Amniotic epithelial cell (primary cell): ENCODE measurements around the gene EIF2B1.
A peak's percentile ranks its signal among the peaks of the same experiment; 100 is the strongest.
"Not testable (repeated sequence)": the region's sequence is repeated elsewhere in the genome, so short reads cannot be mapped to it uniquely, and the experiment has no call there.

Source experiments
- DNase-seq: peaks from one replicate; pipeline ENCODE4 v3.0.0-alpha.2; 2010; ENCODE audit warnings: low read depth

EIF2B1 gene

GRCh38 chr12:123617580-123617979 lies 15.9 kb downstream of the EIF2B1 start:
- DNase-seq = no peak

- no peak for DNase-seq
These were observed 16.3 kb downstream of the EIF2B1 start for GRCh38 chr12:123617144-123617543.

GRCh38 chr12:123614531-123614930 lies 19.0 kb downstream of the EIF2B1 start:
- DNase-seq = no peak

- no peak for DNase-seq
These were observed 19.4 kb downstream of the EIF2B1 start for GRCh38 chr12:123614110-123614509.

- no peak for DNase-seq
These were observed 25.3 kb downstream of the EIF2B1 start for GRCh38 chr12:123608182-123608581.

- DNase-seq = peak; percentile 72
These were observed 25.7 kb downstream of the EIF2B1 start for GRCh38 chr12:123607756-123608155.

- not testable (repeated sequence) for DNase-seq
These were observed 30.0 kb downstream of the EIF2B1 start for GRCh38 chr12:123603495-123603894.

- DNase-seq = peak; percentile 40
These were observed 30.8 kb downstream of the EIF2B1 start for GRCh38 chr12:123602651-123603195.

GRCh38 chr12:123601602-123602489 lies 31.6 kb downstream of the EIF2B1 start, which contains the start of gene DDX55:
Gene DDX55 (plus strand): TSS chr12:123602099. CDS start chr12:123602149, 50 bp downstream.
- DNase-seq = peak; percentile 72

GRCh38 chr12:123599721-123600120 lies 33.8 kb downstream of the EIF2B1 start:
- no peak for DNase-seq

GRCh38 chr12:123599310-123599709 lies 34.2 kb downstream of the EIF2B1 start:
- no peak for DNase-seq

- no peak for DNase-seq
These were observed 35.0 kb downstream of the EIF2B1 start for GRCh38 chr12:123598522-123598921.

GRCh38 chr12:123597100-123597499 lies 36.4 kb downstream of the EIF2B1 start:
- no peak for DNase-seq

- DNase-seq = peak; percentile 26
These were observed 37.8 kb downstream of the EIF2B1 start for GRCh38 chr12:123595729-123596128.

GRCh38 chr12:123591702-123592481 lies 41.6 kb downstream of the EIF2B1 start:
- DNase-seq = peak; percentile 92

- no peak for DNase-seq
These were observed 52.7 kb downstream of the EIF2B1 start for GRCh38 chr12:123580772-123581171.

- DNase-seq = not testable (repeated sequence)
These were observed 54.7 kb downstream of the EIF2B1 start for GRCh38 chr12:123578829-123579228.

GRCh38 chr12:123578243-123578642 lies 55.2 kb downstream of the EIF2B1 start:
- DNase-seq = no peak

GRCh38 chr12:123576611-123577010 lies 56.9 kb downstream of the EIF2B1 start:
- DNase-seq = no peak

GRCh38 chr12:123573870-123574269 lies 59.6 kb downstream of the EIF2B1 start:
- no peak for DNase-seq

- no peak for DNase-seq
These were observed 61.1 kb downstream of the EIF2B1 start for GRCh38 chr12:123572391-123572790.

GRCh38 chr12:123571343-123571813 lies 62.1 kb downstream of the EIF2B1 start:
- DNase-seq = peak; percentile 79
